Astrocyte (in vitro differentiated cells and primary cell): ENCODE measurements around the gene PHC2. TPM values are rescaled to one million over a fixed set of nuclear protein-coding genes. Genes with fewer than 3 reads are reported as not detected.
A peak's percentile ranks its signal among the peaks of the same experiment; 100 is the strongest.

Experiments used
- DNase-seq: peaks from one replicate; pipeline ENCODE4 v3.0.0-alpha.2; 2010; ENCODE audit warnings: low read depth
- FAIRE-seq: peaks from 2 replicates; lab custom pipeline; 2011; peaks lifted over from hg19 to GRCh38; lab: Jason Lieb, UNC
- H2AFZ ChIP-seq: 2 replicates; pipeline ENCODE4 v1.6.0; 2012; ENCODE audit warnings: low read depth, low read length, inconsistent platforms
- H3K27ac ChIP-seq: 2 replicates; pipeline ENCODE4 v1.5.1; 2011; ENCODE audit warnings: low read depth, low read length, inconsistent platforms
- H3K27me3 ChIP-seq: 2 replicates; pipeline ENCODE4 v1.6.0; 2011; ENCODE audit warnings: low read length, inconsistent platforms; ENCODE audit not compliant: insufficient read depth
- H3K36me3 ChIP-seq: 2 replicates; pipeline ENCODE4 v1.5.1; 2011; ENCODE audit warnings: low read length, inconsistent platforms; ENCODE audit not compliant: insufficient read depth
- H3K4me1 ChIP-seq: 2 replicates; pipeline ENCODE4 v1.5.1; 2011; ENCODE audit warnings: low read length, inconsistent platforms; ENCODE audit not compliant: insufficient read depth
- H3K4me2 ChIP-seq: 2 replicates; pipeline ENCODE4 v1.6.0; 2012; ENCODE audit warnings: low read length, inconsistent platforms
- H3K4me3 ChIP-seq: 2 replicates; pipeline ENCODE4 v1.5.1; 2011; ENCODE audit warnings: low read depth, mild to moderate bottlenecking, low read length, inconsistent platforms; ENCODE audit not compliant: insufficient read depth
- H3K79me2 ChIP-seq: 2 replicates; pipeline ENCODE4 v1.6.0; 2012; ENCODE audit warnings: mild to moderate bottlenecking, low read length, inconsistent platforms; ENCODE audit not compliant: insufficient read depth
- H3K9ac ChIP-seq: 2 replicates; pipeline ENCODE4 v1.6.0; 2012; ENCODE audit warnings: mild to moderate bottlenecking, low read length, inconsistent platforms
- H3K9me3 ChIP-seq: 2 replicates; pipeline ENCODE4 v1.5.1; 2012; ENCODE audit warnings: low read depth, mild to moderate bottlenecking, low read length, inconsistent platforms; ENCODE audit not compliant: insufficient read depth
- H4K20me1 ChIP-seq: 2 replicates; pipeline ENCODE4 v1.6.0; 2012; ENCODE audit warnings: low read length, inconsistent platforms; ENCODE audit not compliant: insufficient read depth
- H3K27ac Mint-ChIP-seq: one replicate; pipeline ENCODE4 v1.8.0; 2021; ENCODE audit warnings: mild to moderate bottlenecking, mixed read lengths; ENCODE audit not compliant: unreplicated experiment
- H3K27me3 Mint-ChIP-seq: one replicate; pipeline ENCODE4 v1.8.0; 2021; ENCODE audit warnings: low read depth, mixed read lengths; ENCODE audit not compliant: unreplicated experiment
- H3K36me3 Mint-ChIP-seq: one replicate; pipeline ENCODE4 v1.8.0; 2021; ENCODE audit warnings: low read depth, mixed read lengths; ENCODE audit not compliant: unreplicated experiment
- H3K4me1 Mint-ChIP-seq: one replicate; pipeline ENCODE4 v1.8.0; 2021; ENCODE audit warnings: low read depth, mixed read lengths; ENCODE audit not compliant: unreplicated experiment
- H3K4me3 Mint-ChIP-seq: one replicate; pipeline ENCODE4 v1.8.0; 2021; ENCODE audit warnings: mild to moderate bottlenecking, moderate library complexity, mixed read lengths; ENCODE audit not compliant: unreplicated experiment
- H3K9me3 Mint-ChIP-seq: one replicate; pipeline ENCODE4 v1.8.0; 2021; ENCODE audit warnings: mild to moderate bottlenecking, mixed read lengths; ENCODE audit not compliant: unreplicated experiment
- CTCF ChIP-seq: IDR thresholded peaks from 2 replicates; pipeline ENCODE4 v1.5.1; 2011; ENCODE audit warnings: low read depth, mild to moderate bottlenecking, inconsistent platforms, low read length, moderate library complexity; ENCODE audit not compliant: insufficient read depth
- EZH2 ChIP-seq: IDR thresholded peaks from 2 replicates; pipeline ENCODE4 v1.6.1; 2012; ENCODE audit warnings: mild to moderate bottlenecking, low read length, inconsistent platforms; ENCODE audit not compliant: insufficient read depth
- total RNA-seq: library from RNA; stranded (reverse); gene quantifications from 2 replicates; pipeline ENCODE4 v1.2.1, GENCODE V29; 2021

The PHC2 gene
- total RNA-seq, 1 donor from 2014 or later, result 113 TPM

- H3K27ac ChIP-seq, result no peak overlapping the region
- H3K27me3 Mint-ChIP-seq, result peaks cover 15% of the 10 kb centered on the region
Measured at GRCh38 chr1:33366762-33367484, 64.0 kb downstream of the PHC2 start.

GRCh38 chr1:33365560-33365997, 65.3 kb downstream of the PHC2 start:
- peak overlapping the region; percentile 86 for H3K27ac Mint-ChIP-seq
- FAIRE-seq (no peak), DNase-seq (peak; percentile 79)
- peak overlapping the region; percentile 30 for H2AFZ ChIP-seq
- H3K9me3 Mint-ChIP-seq, result no peaks in the 10 kb centered on the region
- peaks cover 11% of the 10 kb centered on the region for H3K27me3 Mint-ChIP-seq
- H3K79me2 ChIP-seq, result no peaks in the 10 kb centered on the region
- H3K36me3 Mint-ChIP-seq, result peaks cover 12% of the 10 kb centered on the region
- H3K4me3 Mint-ChIP-seq, result peak overlapping the region; percentile 62
- peaks cover 4% of the 10 kb centered on the region for H3K36me3 ChIP-seq
- peak overlapping the region; percentile 20 for H3K9ac ChIP-seq
- no peak overlapping the region for H3K27ac ChIP-seq
- no peaks in the 10 kb centered on the region for H4K20me1 ChIP-seq
- peaks cover 69% of the 10 kb centered on the region for H3K4me1 Mint-ChIP-seq
- no peaks in the 10 kb centered on the region for H3K9me3 ChIP-seq
- H3K4me1 ChIP-seq, result peaks cover 30% of the 10 kb centered on the region
- TF ChIP-seq EZH2 (no peak), CTCF (no peak)
- H3K4me2 ChIP-seq, result peak overlapping the region; percentile 32
- H3K27me3 ChIP-seq, result no peaks in the 10 kb centered on the region
- no peak overlapping the region for H3K4me3 ChIP-seq

More at GRCh38 chr1:33366762-33367484, 64.0 kb downstream of the PHC2 start:
- FAIRE-seq (no peak), DNase-seq (no peak)
- Histone ChIP-seq H2AFZ (no peak overlapping the region), H3K9ac (no peak overlapping the region), H3K4me2 (no peak overlapping the region), H3K9me3 (no peaks in the 10 kb centered on the region), H3K4me3 (no peak overlapping the region), H4K20me1 (no peaks in the 10 kb centered on the region), H3K4me1 (peaks cover 30% of the 10 kb centered on the region), H3K79me2 (no peaks in the 10 kb centered on the region), H3K36me3 (peaks cover 2% of the 10 kb centered on the region), H3K27me3 (no peaks in the 10 kb centered on the region)
- TF ChIP-seq EZH2 (no peak), CTCF (no peak)
- peaks cover 59% of the 10 kb centered on the region for H3K4me1 Mint-ChIP-seq
- H3K9me3 Mint-ChIP-seq, result no peaks in the 10 kb centered on the region
- H3K4me3 Mint-ChIP-seq, result peak overlapping the region; percentile 62
- peaks cover 20% of the 10 kb centered on the region for H3K36me3 Mint-ChIP-seq
- H3K27ac Mint-ChIP-seq, result peak overlapping the region; percentile 78

GRCh38 chr1:33364565-33364918, 66.4 kb downstream of the PHC2 start:
- Mint-ChIP-seq H3K4me1 (peaks cover 73% of the 10 kb centered on the region), H3K4me3 (no peak overlapping the region), H3K36me3 (peaks cover 14% of the 10 kb centered on the region), H3K9me3 (no peaks in the 10 kb centered on the region), H3K27me3 (peaks cover 5% of the 10 kb centered on the region), H3K27ac (peak overlapping the region; percentile 51)
- no peaks in the 10 kb centered on the region for H3K9me3 ChIP-seq
- H3K4me2 ChIP-seq, result peak overlapping the region; percentile 33
- no peak overlapping the region for H2AFZ ChIP-seq
- no peak overlapping the region for H3K27ac ChIP-seq
- TF ChIP-seq CTCF, result no peak
- no peaks in the 10 kb centered on the region for H3K79me2 ChIP-seq
- H3K27me3 ChIP-seq, result no peaks in the 10 kb centered on the region
- peaks cover 8% of the 10 kb centered on the region for H3K36me3 ChIP-seq
- no peak overlapping the region for H3K4me3 ChIP-seq
- no peaks in the 10 kb centered on the region for H4K20me1 ChIP-seq
- FAIRE-seq, result no peak
- no peak for DNase-seq
- no peak overlapping the region for H3K9ac ChIP-seq
- peaks cover 30% of the 10 kb centered on the region for H3K4me1 ChIP-seq
